ENCODE results near the gene IMPG2.
A peak's percentile ranks its signal among the peaks of the same experiment; 100 is the strongest.

IMPG2 gene

GRCh38 chr3:101262393-101263240 is 57.8 kb downstream of the IMPG2 start:
- H3K4me3 Mint-ChIP-seq: no peak overlapping the region
- no peaks in the 10 kb centered on the region for H3K27me3 Mint-ChIP-seq
- no peaks in the 10 kb centered on the region for H3K36me3 Mint-ChIP-seq (ENCODE audit: low read depth)
- DNase-seq (no peak), ATAC-seq (no peak)
- no peaks in the 10 kb centered on the region for H3K9me3 Mint-ChIP-seq
- peaks cover 1% of the 10 kb centered on the region for H3K4me1 Mint-ChIP-seq
- H3K27ac Mint-ChIP-seq: no peak overlapping the region

DNA sequence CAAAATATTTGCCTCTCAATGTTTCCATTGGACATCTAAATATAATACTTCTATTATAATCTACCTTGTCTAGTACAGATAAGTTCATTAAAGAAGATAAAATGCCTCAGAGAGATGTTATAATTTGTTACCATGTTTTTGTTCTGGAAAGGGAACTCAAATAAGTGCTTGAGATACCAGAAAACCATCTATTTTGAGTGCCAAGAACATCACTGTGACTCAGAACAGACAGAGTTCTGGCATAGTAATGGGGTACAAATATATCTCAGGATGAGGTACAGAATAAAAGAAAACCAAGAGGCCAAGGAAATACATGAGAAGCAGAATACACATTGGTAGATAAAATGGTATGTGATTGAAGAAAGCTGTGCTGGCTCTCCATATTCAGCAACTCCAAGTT is 58.9 kb downstream of the IMPG2 start:
- no peak for DNase-seq

DNA sequence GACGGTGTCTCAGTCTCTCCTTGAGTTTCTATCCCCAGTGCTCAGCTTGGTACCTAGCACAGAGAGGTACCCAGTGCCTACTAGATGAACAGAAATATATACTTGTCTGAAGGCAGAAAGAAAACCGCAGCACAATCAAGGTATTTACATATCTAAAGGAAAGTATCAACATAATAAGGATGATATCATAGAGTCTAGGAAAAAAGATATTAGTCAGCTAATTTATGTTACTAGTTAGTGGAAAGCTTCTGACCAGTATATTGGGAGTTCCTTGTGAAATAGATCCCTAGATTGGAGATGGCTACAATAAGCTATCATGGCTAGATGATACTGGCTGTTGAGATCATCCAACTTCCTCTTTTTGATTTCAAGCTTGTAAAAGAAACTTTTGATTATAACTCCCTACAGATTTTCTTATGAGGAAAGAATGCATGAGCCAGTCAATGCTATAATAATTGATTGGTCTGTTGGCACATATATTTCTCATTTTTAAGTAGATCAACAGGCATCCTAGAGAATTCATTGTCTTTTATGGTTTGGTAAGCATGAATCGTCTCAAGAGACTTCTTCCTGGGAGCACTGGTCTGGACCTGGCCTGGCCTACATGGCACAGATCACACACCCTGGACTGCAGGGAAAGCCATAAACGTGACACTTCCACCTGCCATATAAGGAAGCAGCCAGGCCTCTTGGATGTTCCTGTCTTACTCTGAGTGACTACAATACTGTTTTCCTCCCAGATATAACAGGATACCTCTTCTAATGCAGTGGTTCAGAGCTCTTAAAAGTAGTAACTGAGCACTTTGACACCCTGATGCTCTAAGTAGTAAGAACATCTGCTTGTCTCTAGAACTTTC is 60.7 kb downstream of the IMPG2 start:
- no peak for ATAC-seq
- H3K27me3 Mint-ChIP-seq: no peaks in the 10 kb centered on the region
- no peak for DNase-seq
- no peak overlapping the region for H3K27ac Mint-ChIP-seq
- H3K9me3 Mint-ChIP-seq: no peaks in the 10 kb centered on the region
- H3K4me3 Mint-ChIP-seq: no peak overlapping the region
- peaks cover 1% of the 10 kb centered on the region for H3K4me1 Mint-ChIP-seq
- no peaks in the 10 kb centered on the region for H3K36me3 Mint-ChIP-seq (ENCODE audit: low read depth)

More for the DNA sequence above, 58.9 kb downstream of the IMPG2 start:
- no peak overlapping the region for H3K4me3 Mint-ChIP-seq
- no peak for ATAC-seq
- H3K27ac Mint-ChIP-seq: no peak overlapping the region
- no peaks in the 10 kb centered on the region for H3K27me3 Mint-ChIP-seq
- no peaks in the 10 kb centered on the region for H3K36me3 Mint-ChIP-seq (ENCODE audit: low read depth)
- peaks cover 1% of the 10 kb centered on the region for H3K4me1 Mint-ChIP-seq
- H3K9me3 Mint-ChIP-seq: no peaks in the 10 kb centered on the region

DNA sequence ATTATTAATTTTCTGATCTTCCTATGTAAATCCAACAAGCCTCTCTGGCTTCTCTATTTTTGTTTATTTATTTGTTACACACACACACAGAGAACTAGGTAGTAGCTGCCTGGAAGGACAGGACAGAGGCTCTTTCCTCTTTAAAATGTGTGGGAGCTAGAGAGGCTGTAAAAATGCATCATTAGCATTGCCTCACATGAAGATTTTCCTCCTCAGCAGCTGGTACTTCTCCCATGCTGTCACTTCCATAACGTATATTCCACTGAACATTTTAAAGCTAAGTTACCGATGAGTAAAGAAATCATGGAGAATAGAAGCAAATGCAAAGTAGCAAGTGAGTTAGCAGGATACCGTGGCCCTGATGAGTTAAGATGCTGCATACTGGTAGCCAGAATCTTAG is 63.9 kb downstream of the IMPG2 start:
- no peaks in the 10 kb centered on the region for H3K9me3 Mint-ChIP-seq
- ATAC-seq (no peak), DNase-seq (no peak)
- H3K27ac Mint-ChIP-seq: no peak overlapping the region
- H3K4me1 Mint-ChIP-seq: no peaks in the 10 kb centered on the region
- H3K4me3 Mint-ChIP-seq: no peak overlapping the region
- H3K27me3 Mint-ChIP-seq: no peaks in the 10 kb centered on the region
- H3K36me3 Mint-ChIP-seq (ENCODE audit: low read depth): no peaks in the 10 kb centered on the region

DNA sequence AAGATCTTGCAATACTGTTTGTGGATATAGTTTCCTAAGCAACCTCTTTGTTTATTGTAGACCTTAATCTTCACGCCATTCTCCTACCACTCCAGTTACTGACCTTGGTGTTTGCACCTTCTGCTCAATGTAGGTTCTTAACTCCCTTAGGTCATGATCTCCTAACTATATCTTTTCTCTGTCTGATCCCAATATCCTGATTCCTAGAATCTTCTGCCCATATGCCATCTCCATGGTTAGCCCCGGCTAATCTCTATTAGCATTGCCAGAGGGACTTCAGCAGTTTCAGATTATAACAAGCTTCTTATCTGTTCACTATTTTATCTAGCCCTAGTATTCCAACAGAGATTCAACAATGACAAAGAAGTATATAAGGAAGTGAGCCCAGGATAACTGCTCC is 64.9 kb downstream of the IMPG2 start:
- H3K27me3 Mint-ChIP-seq: no peaks in the 10 kb centered on the region
- ATAC-seq: no peak
- H3K4me1 Mint-ChIP-seq: no peaks in the 10 kb centered on the region
- H3K27ac Mint-ChIP-seq: no peak overlapping the region
- H3K36me3 Mint-ChIP-seq (ENCODE audit: low read depth): no peaks in the 10 kb centered on the region
- no peak overlapping the region for H3K4me3 Mint-ChIP-seq
- H3K9me3 Mint-ChIP-seq: no peaks in the 10 kb centered on the region
- DNase-seq: no peak

DNA sequence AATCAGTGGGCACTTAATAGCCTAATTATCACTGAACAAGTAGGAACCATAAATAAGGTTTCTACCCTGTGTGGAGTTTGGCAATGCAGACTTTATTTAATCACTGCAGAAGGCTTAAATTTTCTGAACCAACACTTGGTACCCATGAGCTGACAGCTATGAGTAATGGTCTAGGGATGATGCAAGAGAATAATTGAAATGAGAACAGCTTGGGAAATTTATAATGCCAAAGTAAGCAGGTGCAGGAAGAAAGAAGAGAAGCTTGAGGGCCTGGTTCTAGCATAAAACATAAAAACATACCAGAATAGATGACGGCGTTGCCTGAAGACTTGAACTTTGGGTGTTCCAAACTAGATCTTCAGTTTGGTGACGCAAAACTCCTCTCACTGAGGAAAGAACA is 67.0 kb downstream of the IMPG2 start:
- DNase-seq: no peak
- no peaks in the 10 kb centered on the region for H3K27me3 Mint-ChIP-seq
- H3K27ac Mint-ChIP-seq: no peak overlapping the region
- H3K4me3 Mint-ChIP-seq: no peak overlapping the region
- H3K36me3 Mint-ChIP-seq (ENCODE audit: low read depth): peaks cover 4% of the 10 kb centered on the region
- peaks cover 4% of the 10 kb centered on the region for H3K9me3 Mint-ChIP-seq
- peaks cover 9% of the 10 kb centered on the region for H3K4me1 Mint-ChIP-seq
- no peak for ATAC-seq

GRCh38 chr3:101252945-101253344 is 67.4 kb downstream of the IMPG2 start:
- Mint-ChIP-seq H3K9me3 (peaks cover 4% of the 10 kb centered on the region), H3K27ac (no peak overlapping the region), H3K4me3 (no peak overlapping the region), H3K4me1 (peaks cover 10% of the 10 kb centered on the region), H3K36me3 (ENCODE audit: low read depth) (peaks cover 9% of the 10 kb centered on the region), H3K27me3 (no peaks in the 10 kb centered on the region)
- no peak for ATAC-seq
- DNase-seq: no peak

DNA sequence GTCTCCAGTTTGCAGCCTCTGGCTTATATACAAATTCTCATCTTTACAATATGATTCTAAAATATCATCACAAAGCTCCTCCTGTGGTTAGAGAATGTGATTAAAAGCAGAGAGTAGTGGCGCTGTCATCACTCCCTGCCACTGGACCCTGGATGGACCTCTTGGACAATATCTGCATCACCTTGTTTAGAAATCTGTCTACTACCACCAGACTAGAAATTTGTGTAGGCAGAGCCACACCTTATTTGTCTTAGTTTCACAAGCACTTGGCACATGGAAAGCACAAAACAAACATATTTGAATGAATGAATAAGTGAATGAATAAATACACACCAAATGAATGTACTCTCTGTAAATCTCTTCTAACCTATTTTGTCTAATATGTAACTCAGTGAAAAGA is 68.1 kb downstream of the IMPG2 start:
- Mint-ChIP-seq H3K9me3 (peaks cover 4% of the 10 kb centered on the region), H3K27ac (no peak overlapping the region), H3K36me3 (ENCODE audit: low read depth) (peaks cover 9% of the 10 kb centered on the region), H3K4me1 (peaks cover 10% of the 10 kb centered on the region), H3K4me3 (no peak overlapping the region), H3K27me3 (no peaks in the 10 kb centered on the region)
- no peak for ATAC-seq
- DNase-seq: no peak

GRCh38 chr3:101251441-101251840 is 68.9 kb downstream of the IMPG2 start:
- Mint-ChIP-seq H3K27me3 (no peaks in the 10 kb centered on the region), H3K4me1 (peaks cover 10% of the 10 kb centered on the region), H3K9me3 (peaks cover 4% of the 10 kb centered on the region), H3K4me3 (no peak overlapping the region), H3K36me3 (ENCODE audit: low read depth) (peaks cover 9% of the 10 kb centered on the region), H3K27ac (no peak overlapping the region)
- ATAC-seq (no peak), DNase-seq (no peak)

DNA sequence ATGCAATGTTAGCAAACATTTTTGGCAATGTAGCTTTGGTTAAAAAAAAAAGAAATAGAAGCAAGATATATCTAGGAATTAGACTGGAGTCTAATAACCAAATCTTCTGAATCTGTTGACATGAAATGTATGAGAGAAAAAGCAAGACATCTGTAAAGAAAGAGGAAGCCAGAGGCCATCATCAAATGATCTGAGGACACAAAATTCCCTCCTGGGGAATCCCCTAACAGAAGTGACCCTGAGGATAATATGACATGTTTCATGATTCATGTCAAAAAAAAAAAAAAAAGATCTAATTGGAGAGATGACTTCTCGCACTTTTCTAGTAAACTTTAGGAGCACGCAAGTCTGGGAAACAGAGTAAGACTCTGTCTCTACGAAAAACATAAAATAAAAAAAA is 70.9 kb downstream of the IMPG2 start:
- DNase-seq (no peak), ATAC-seq (no peak)
- H3K4me1 Mint-ChIP-seq: peaks cover 10% of the 10 kb centered on the region
- no peaks in the 10 kb centered on the region for H3K27me3 Mint-ChIP-seq
- H3K27ac Mint-ChIP-seq: peak overlapping the region; percentile 15
- peaks cover 4% of the 10 kb centered on the region for H3K9me3 Mint-ChIP-seq
- H3K36me3 Mint-ChIP-seq (ENCODE audit: low read depth): peaks cover 9% of the 10 kb centered on the region
- H3K4me3 Mint-ChIP-seq: no peak overlapping the region

DNA sequence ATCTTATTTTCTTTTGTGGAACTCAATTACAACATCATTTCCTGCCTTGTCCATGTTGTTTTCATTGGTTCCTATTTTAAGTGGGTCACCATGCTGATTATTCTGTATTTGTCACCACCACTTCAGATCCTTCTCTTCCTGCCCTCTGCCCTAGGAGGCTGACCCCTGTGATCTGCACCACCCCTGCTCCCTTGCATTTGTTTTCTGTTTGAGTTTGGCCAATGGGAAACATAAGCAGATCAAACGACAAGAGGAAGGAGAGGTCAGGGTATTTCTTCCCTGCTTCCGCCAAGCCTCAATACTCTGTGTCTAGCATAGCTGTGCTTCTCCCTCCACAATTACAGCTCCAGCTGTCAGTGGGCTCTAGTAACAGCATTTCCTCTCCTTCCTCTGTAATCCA is 71.6 kb downstream of the IMPG2 start:
- Mint-ChIP-seq H3K27me3 (no peaks in the 10 kb centered on the region), H3K4me1 (peaks cover 18% of the 10 kb centered on the region), H3K27ac (no peak overlapping the region), H3K36me3 (ENCODE audit: low read depth) (peaks cover 12% of the 10 kb centered on the region), H3K9me3 (peaks cover 4% of the 10 kb centered on the region), H3K4me3 (no peak overlapping the region)
- ATAC-seq (no peak), DNase-seq (no peak)

- Mint-ChIP-seq H3K36me3 (ENCODE audit: low read depth) (peaks cover 14% of the 10 kb centered on the region), H3K9me3 (peaks cover 4% of the 10 kb centered on the region), H3K4me1 (peaks cover 20% of the 10 kb centered on the region), H3K27me3 (no peaks in the 10 kb centered on the region), H3K27ac (peak overlapping the region; percentile 5), H3K4me3 (no peak overlapping the region)
- DNase-seq: no peak
- no peak for ATAC-seq
These were observed 76.2 kb downstream of the IMPG2 start for GRCh38 chr3:101244212-101244575.

- Mint-ChIP-seq H3K36me3 (ENCODE audit: low read depth) (peaks cover 11% of the 10 kb centered on the region), H3K4me3 (no peak overlapping the region), H3K27me3 (no peaks in the 10 kb centered on the region), H3K4me1 (peaks cover 17% of the 10 kb centered on the region), H3K27ac (peak overlapping the region; percentile 5), H3K9me3 (no peaks in the 10 kb centered on the region)
- ATAC-seq (peak; percentile 84), DNase-seq (peak; percentile 8)
These were observed 76.8 kb downstream of the IMPG2 start for GRCh38 chr3:101243285-101244211.

GRCh38 chr3:101240719-101241399 is 79.5 kb downstream of the IMPG2 start:
- Mint-ChIP-seq H3K4me3 (no peak overlapping the region), H3K4me1 (peaks cover 15% of the 10 kb centered on the region), H3K9me3 (no peaks in the 10 kb centered on the region), H3K27ac (no peak overlapping the region), H3K27me3 (no peaks in the 10 kb centered on the region), H3K36me3 (ENCODE audit: low read depth) (peaks cover 5% of the 10 kb centered on the region)
- ATAC-seq (no peak), DNase-seq (no peak)
